Measurements from ENCODE around the gene OBSCN. TPM values are rescaled to one million over a fixed set of nuclear protein-coding genes. Genes with fewer than 3 reads are reported as not detected.

Gene OBSCN
- total and polyA plus RNA-seq, 2 of the 13 experiments (the other 11 are each of a cell fraction or from before 2014, with no cell fraction given): 0.20 TPM

DNA sequence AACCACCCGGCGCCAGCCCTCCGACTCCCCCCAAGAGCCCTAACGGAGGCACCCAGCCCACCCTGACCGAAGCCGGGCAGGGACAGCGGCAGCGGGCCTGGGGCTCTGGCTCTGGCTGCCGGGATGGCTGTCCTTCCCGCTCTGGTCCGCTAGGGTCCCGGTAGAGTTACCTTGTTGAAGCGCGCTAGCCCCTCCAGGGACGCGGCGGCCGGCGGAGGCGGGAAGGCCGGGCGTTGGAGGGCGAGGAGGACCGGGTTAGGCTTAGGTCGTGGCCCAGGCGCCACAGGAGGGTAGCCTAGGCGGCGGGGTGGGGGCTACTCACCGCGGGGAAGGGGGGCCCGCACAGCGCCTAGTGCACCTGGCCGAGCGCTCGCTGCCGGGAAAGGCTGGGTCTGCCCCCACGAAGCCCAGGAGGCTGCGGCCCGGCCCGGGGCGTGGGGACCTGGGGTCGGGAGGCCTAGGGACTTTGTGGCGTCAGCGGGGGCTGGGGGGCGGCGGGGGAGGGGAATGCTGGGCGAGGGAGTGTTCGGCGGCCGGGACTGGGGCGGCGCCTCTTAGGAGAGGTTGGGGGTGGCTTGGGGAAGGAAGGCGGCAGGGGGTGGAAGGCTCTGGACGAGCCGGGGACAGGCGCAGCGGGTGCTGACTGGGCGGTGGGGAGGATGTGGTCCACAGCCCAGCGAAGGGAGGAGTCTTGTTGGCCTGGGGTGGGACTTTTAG lies 208.5 kb downstream of the OBSCN start, which contains the start of gene TRIM17 (continued):
- TF ChIP-seq, protein P1, sequence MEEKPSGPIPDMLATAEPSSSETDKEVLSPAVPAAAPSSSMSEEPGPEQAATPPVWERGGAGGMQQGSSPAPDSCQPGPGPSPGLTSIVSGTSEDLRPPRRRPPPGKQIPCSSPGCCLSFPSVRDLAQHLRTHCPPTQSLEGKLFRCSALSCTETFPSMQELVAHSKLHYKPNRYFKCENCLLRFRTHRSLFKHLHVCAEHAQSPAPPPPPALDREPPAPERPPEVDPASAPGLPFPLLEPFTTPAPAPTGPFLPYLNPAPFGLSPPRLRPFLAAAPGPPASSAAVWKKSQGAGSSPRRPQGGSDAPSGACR (CRISPR knock-in tag; IDR thresholded peaks at IDR 0.05): no peak
- TF ChIP-seq PCBP2 (optimal IDR thresholded peaks at IDR 0.05; ENCODE audit: low read depth, low read length, poor library complexity, severe bottlenecking) (no peak), AGO1 (IDR thresholded peaks at IDR 0.05; ENCODE audit: low read depth, low read length, poor library complexity, severe bottlenecking) (peak; percentile 86), CBX1 (IDR thresholded peaks at IDR 0.05; ENCODE audit: low read depth) (no peak), CCAR2 (optimal IDR thresholded peaks at IDR 0.05; ENCODE audit: low read depth, low read length) (no peak), KDM4B (CRISPR knock-in tag; IDR thresholded peaks at IDR 0.05) (no peak), NR2F2 (IDR thresholded peaks at IDR 0.05; ENCODE audit: borderline replicate concordance, low read depth) (no peak), ZSCAN12 (CRISPR knock-in tag; IDR thresholded peaks at IDR 0.05) (no peak), PHB2 (IDR thresholded peaks at IDR 0.05; ENCODE audit: partially characterized antibody) (no peak), FOXJ3 (CRISPR knock-in tag; IDR thresholded peaks at IDR 0.05; ENCODE audit: borderline replicate concordance) (no peak), CC2D1A (CRISPR knock-in tag; IDR thresholded peaks at IDR 0.05) (no peak), SAFB2 (CRISPR knock-in tag; IDR thresholded peaks at IDR 0.05; ENCODE audit: borderline replicate concordance, low read depth) (0 out of 2 replicates have a peak, but pooled peaks have one; percentile 55), GABPA (IDR thresholded peaks at IDR 0.05; ENCODE audit: low read depth, low read length) (no peak), GABPA (CRISPR knock-in tag; IDR thresholded peaks at IDR 0.05; ENCODE audit: low read depth) (no peak), KMT2A (CRISPR knock-in tag; IDR thresholded peaks at IDR 0.05) (no peak), HNF4G (IDR thresholded peaks at IDR 0.05; ENCODE audit: borderline replicate concordance, low read depth, low read length) (no peak), HNF4G (CRISPR knock-in tag; IDR thresholded peaks at IDR 0.05; ENCODE audit: borderline replicate concordance, low read depth) (no peak), RBM39 (IDR thresholded peaks at IDR 0.05; ENCODE audit: low read depth, low read length, poor library complexity, severe bottlenecking) (peak; percentile 69), REL (CRISPR knock-in tag; conservative IDR thresholded peaks at IDR 0.05) (no peak), SATB2 (CRISPR knock-in tag; IDR thresholded peaks at IDR 0.05) (no peak), KLF12 (CRISPR knock-in tag; IDR thresholded peaks at IDR 0.05; ENCODE audit: borderline replicate concordance) (no peak), ZNF768 (CRISPR knock-in tag; IDR thresholded peaks at IDR 0.05) (peak; percentile 13; the same call in 1 of the 2 replicates), NR3C1 (CRISPR knock-in tag; IDR thresholded peaks at IDR 0.05) (no peak), BRD4 (CRISPR knock-in tag; IDR thresholded peaks at IDR 0.05) (no peak), HNRNPL (IDR thresholded peaks at IDR 0.05; ENCODE audit: low read depth, low read length) (no peak)
- TF ChIP-seq, protein P2, sequence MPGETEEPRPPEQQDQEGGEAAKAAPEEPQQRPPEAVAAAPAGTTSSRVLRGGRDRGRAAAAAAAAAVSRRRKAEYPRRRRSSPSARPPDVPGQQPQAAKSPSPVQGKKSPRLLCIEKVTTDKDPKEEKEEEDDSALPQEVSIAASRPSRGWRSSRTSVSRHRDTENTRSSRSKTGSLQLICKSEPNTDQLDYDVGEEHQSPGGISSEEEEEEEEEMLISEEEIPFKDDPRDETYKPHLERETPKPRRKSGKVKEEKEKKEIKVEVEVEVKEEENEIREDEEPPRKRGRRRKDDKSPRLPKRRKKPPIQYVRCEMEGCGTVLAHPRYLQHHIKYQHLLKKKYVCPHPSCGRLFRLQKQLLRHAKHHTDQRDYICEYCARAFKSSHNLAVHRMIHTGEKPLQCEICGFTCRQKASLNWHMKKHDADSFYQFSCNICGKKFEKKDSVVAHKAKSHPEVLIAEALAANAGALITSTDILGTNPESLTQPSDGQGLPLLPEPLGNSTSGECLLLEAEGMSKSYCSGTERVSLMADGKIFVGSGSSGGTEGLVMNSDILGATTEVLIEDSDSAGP (CRISPR knock-in tag; IDR thresholded peaks at IDR 0.05; ENCODE audit: borderline replicate concordance): peak; percentile 34; the same call in 1 of the 2 replicates
- TF ChIP-seq, protein P3, sequence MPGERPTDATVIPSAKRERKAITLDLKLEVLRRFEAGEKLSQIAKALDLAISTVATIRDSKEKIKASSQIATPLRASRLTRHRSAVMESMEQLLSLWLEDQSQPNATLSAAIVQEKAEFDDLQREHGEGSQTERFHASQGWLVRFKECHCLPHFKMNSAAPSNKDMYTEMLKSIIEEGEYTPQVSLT (CRISPR knock-in tag; IDR thresholded peaks at IDR 0.05; ENCODE audit: borderline replicate concordance, low read depth): no peak
- TF ChIP-seq, protein P4, sequence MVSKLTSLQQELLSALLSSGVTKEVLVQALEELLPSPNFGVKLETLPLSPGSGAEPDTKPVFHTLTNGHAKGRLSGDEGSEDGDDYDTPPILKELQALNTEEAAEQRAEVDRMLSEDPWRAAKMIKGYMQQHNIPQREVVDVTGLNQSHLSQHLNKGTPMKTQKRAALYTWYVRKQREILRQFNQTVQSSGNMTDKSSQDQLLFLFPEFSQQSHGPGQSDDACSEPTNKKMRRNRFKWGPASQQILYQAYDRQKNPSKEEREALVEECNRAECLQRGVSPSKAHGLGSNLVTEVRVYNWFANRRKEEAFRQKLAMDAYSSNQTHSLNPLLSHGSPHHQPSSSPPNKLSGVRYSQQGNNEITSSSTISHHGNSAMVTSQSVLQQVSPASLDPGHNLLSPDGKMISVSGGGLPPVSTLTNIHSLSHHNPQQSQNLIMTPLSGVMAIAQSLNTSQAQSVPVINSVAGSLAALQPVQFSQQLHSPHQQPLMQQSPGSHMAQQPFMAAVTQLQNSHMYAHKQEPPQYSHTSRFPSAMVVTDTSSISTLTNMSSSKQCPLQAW (CRISPR knock-in tag; IDR thresholded peaks at IDR 0.05): no peak
